H1 (cell line): ENCODE data around the gene BCAP31. TPM values are rescaled to one million over a fixed set of nuclear protein-coding genes. Genes with fewer than 3 reads are reported as not detected.

Experiments
- CTCF ChIA-PET: fragments of 300-600 bp; sonication (Branson Sonifier 250); formaldehyde crosslinking; loops from one replicate; lab custom pipeline; 2021; ENCODE audit not compliant: partially characterized antibody; lab: Charles Lee
- POLR2A ChIA-PET: fragments of 300-600 bp; sonication (Branson Sonifier 250); formaldehyde crosslinking; loops from one replicate; lab custom pipeline; 2021; ENCODE audit warnings: inconsistent platforms; ENCODE audit not compliant: partially characterized antibody; lab: Charles Lee
- DNase-seq, 2 experiments: peaks; one replicate each; pipeline versions ENCODE4 v3.0.0 to v3.0.0-alpha.2; 2010 to 2022; ENCODE audit warnings: low spot score in 2 of 2, low read depth in 1 of 2, mixed read lengths in 1 of 2
- FAIRE-seq: peaks from 2 replicates; lab custom pipeline; 2011; peaks lifted over from hg19 to GRCh38; lab: Jason Lieb, UNC
- H2AFZ ChIP-seq: 2 replicates; pipeline ENCODE4 v1.8.1; 2012; ENCODE audit warnings: low read length, inconsistent platforms
- H2AK5ac ChIP-seq: 2 replicates; pipeline ENCODE4 v1.6.1; 2013; ENCODE audit warnings: low read depth, low read length
- H2BK120ac ChIP-seq: replicated peaks from 2 replicates; pipeline ENCODE3; 2013; ENCODE audit warnings: low read depth, low read length, inconsistent platforms
- H2BK12ac ChIP-seq: 2 replicates; pipeline ENCODE4 v1.6.1; 2013; ENCODE audit warnings: low read depth, low read length
- H2BK15ac ChIP-seq: 2 replicates; pipeline ENCODE4 v1.6.1; 2013; ENCODE audit warnings: low read length
- H2BK20ac ChIP-seq: 2 replicates; pipeline ENCODE4 v1.6.1; 2013; ENCODE audit warnings: low read length
- H2BK5ac ChIP-seq: 2 replicates; pipeline ENCODE4 v1.6.1; 2013; ENCODE audit warnings: low read depth, low read length
- H3K14ac ChIP-seq: 2 replicates; pipeline ENCODE4 v1.6.1; 2013; ENCODE audit warnings: inconsistent platforms; ENCODE audit not compliant: insufficient read length
- H3K18ac ChIP-seq: 2 replicates; pipeline ENCODE4 v1.6.1; 2013; ENCODE audit warnings: low read length; ENCODE audit errors: extremely low read depth
- H3K23ac ChIP-seq: 2 replicates; pipeline ENCODE4 v1.6.1; 2013; ENCODE audit warnings: inconsistent platforms; ENCODE audit not compliant: insufficient read length
- H3K23me2 ChIP-seq: 2 replicates; pipeline ENCODE4 v1.6.1; 2013; ENCODE audit warnings: low read depth, low read length
- H3K27ac ChIP-seq: 2 replicates; pipeline ENCODE4 v1.6.1; 2011; ENCODE audit warnings: low read depth, low read length, inconsistent platforms
- H3K27me3 ChIP-seq, 4 experiments: replicated peaks in 1 of 4; 1 replicate in 1 of 4; 2 replicates in 3 of 4; pipeline versions ENCODE4 v1.6.1 to v1.8.1; 2011 to 2013; ENCODE audit warnings: low read length in 3 of 4, mild to moderate bottlenecking in 3 of 4, inconsistent platforms in 2 of 4, mixed read lengths in 2 of 4, moderate library complexity in 1 of 4; ENCODE audit not compliant: control insufficient read depth in 3 of 4, insufficient read depth in 3 of 4; ENCODE audit errors: extremely low read depth in 1 of 4
- H3K36me3 ChIP-seq, 4 experiments: 2 replicates each; pipeline versions ENCODE4 v1.6.1 to v1.8.1; 2011 to 2013; ENCODE audit warnings: mild to moderate bottlenecking in 4 of 4, low read length in 3 of 4, moderate library complexity in 2 of 4, control low read depth in 1 of 4, inconsistent platforms in 1 of 4; ENCODE audit not compliant: insufficient read depth in 4 of 4, control insufficient read depth in 2 of 4
- H3K4ac ChIP-seq: replicated peaks from 2 replicates; pipeline ENCODE3; 2013; ENCODE audit warnings: low read length, low read depth, mixed read lengths, inconsistent platforms; ENCODE audit not compliant: insufficient read length
- H3K4me1 ChIP-seq, 4 experiments: replicated peaks in 1 of 4; 1 replicate in 1 of 4; 2 replicates in 3 of 4; pipeline versions ENCODE4 v1.6.1 to v1.8.1; 2011 to 2013; ENCODE audit warnings: low read length in 3 of 4, inconsistent platforms in 2 of 4, mixed read lengths in 1 of 4; ENCODE audit not compliant: insufficient read depth in 4 of 4, control insufficient read depth in 3 of 4
- H3K4me2 ChIP-seq, 2 experiments: 2 replicates each; pipeline versions ENCODE4 v1.6.1 to v1.8.1; 2011 to 2013; ENCODE audit warnings: low read depth in 2 of 2, low read length in 2 of 2, control low read depth in 1 of 2, inconsistent platforms in 1 of 2, mild to moderate bottlenecking in 1 of 2; ENCODE audit not compliant: insufficient read depth in 1 of 2
- H3K4me3 ChIP-seq, 4 experiments: fragments of 200-600, 300-600 bp in 1 of 4; sonication (generic), shearing (Covaris generic), sonication (Bioruptor Twin) in 1 of 4; 2 replicates each; pipeline versions ENCODE4 v1.5.1 to v1.8.1; 2011 to 2016; ENCODE audit warnings: low read length in 4 of 4, low read depth in 3 of 4, control low read depth in 2 of 4, inconsistent platforms in 2 of 4, mild to moderate bottlenecking in 2 of 4, mixed read lengths in 1 of 4, moderate library complexity in 1 of 4; ENCODE audit not compliant: insufficient read depth in 2 of 4; ENCODE audit errors: extremely low read depth in 1 of 4
- H3K56ac ChIP-seq: replicated peaks from 2 replicates; pipeline ENCODE3; 2013; ENCODE audit warnings: low read depth, mild to moderate bottlenecking, mixed read lengths, low read length, inconsistent platforms; ENCODE audit not compliant: insufficient read length
- H3K79me1 ChIP-seq: 2 replicates; pipeline ENCODE4 v1.6.1; 2013; ENCODE audit warnings: low read depth, low read length, control low read depth
- H3K79me2 ChIP-seq, 2 experiments: 2 replicates each; pipeline versions ENCODE4 v1.6.1 to v1.8.1; 2012 to 2013; ENCODE audit warnings: low read length in 2 of 2, mild to moderate bottlenecking in 2 of 2, inconsistent platforms in 1 of 2; ENCODE audit not compliant: insufficient read depth in 2 of 2, control insufficient read depth in 1 of 2
- H3K9ac ChIP-seq, 4 experiments: replicated peaks in 1 of 4; 1 replicate in 1 of 4; 2 replicates in 3 of 4; pipeline versions ENCODE4 v1.6.1 to v1.8.1; 2011 to 2013; ENCODE audit warnings: low read depth in 3 of 4, low read length in 3 of 4, control low read depth in 2 of 4, mild to moderate bottlenecking in 2 of 4, moderate library complexity in 2 of 4, inconsistent platforms in 1 of 4; ENCODE audit errors: extremely low read depth in 1 of 4
- H3K9me3 ChIP-seq, 2 experiments: 2 replicates each; pipeline versions ENCODE4 v1.6.1 to v1.8.1; 2012 to 2013; ENCODE audit warnings: mild to moderate bottlenecking in 2 of 2, moderate library complexity in 2 of 2, control low read depth in 1 of 2, inconsistent platforms in 1 of 2, low read depth in 1 of 2, low read length in 1 of 2, mixed read lengths in 1 of 2; ENCODE audit not compliant: insufficient read depth in 2 of 2
- H4K20me1 ChIP-seq, 2 experiments: replicated peaks in 1 of 2; 2 replicates each; pipeline versions ENCODE3 to v1.8.1; 2011 to 2013; ENCODE audit warnings: inconsistent platforms in 2 of 2, low read length in 2 of 2, mild to moderate bottlenecking in 1 of 2; ENCODE audit not compliant: insufficient read depth in 2 of 2, control insufficient read depth in 1 of 2
- H4K5ac ChIP-seq: 2 replicates; pipeline ENCODE4 v1.6.1; 2013; ENCODE audit warnings: low read length, low read depth, mixed read lengths, inconsistent platforms; ENCODE audit not compliant: insufficient read length
- H4K8ac ChIP-seq: 2 replicates; pipeline ENCODE4 v1.8.0; 2013; ENCODE audit warnings: mild to moderate bottlenecking, moderate library complexity, low read length, inconsistent platforms; ENCODE audit not compliant: insufficient read depth; ENCODE audit errors: extremely low read depth
- H4K91ac ChIP-seq: replicated peaks from 2 replicates; pipeline ENCODE3; 2013; ENCODE audit warnings: low read length, mixed read lengths, inconsistent platforms; ENCODE audit not compliant: insufficient read length
- BRCA1 ChIP-seq: IDR thresholded peaks from 2 replicates; pipeline ENCODE4 v1.6.1; 2012; ENCODE audit warnings: low read depth, low read length, improper control_type of control experiment
- CBX8 ChIP-seq: fragments of 300-800, 300-1000 bp; sonication (generic); IDR thresholded peaks from 2 replicates; pipeline ENCODE4 v1.7.1; 2016; ENCODE audit warnings: low read depth, low read length, borderline replicate concordance
- EP300 ChIP-seq, 2 experiments: IDR thresholded peaks; 1 replicate in 1 of 2; 2 replicates in 1 of 2; pipeline ENCODE4 v1.6.1; 2011 to 2012; ENCODE audit warnings: low read depth in 2 of 2, low read length in 2 of 2, mild to moderate bottlenecking in 2 of 2, borderline replicate concordance in 1 of 2, inconsistent platforms in 1 of 2, moderate library complexity in 1 of 2
- POU5F1 ChIP-seq: IDR thresholded peaks from 2 replicates; pipeline ENCODE4 v1.6.1; 2011; ENCODE audit warnings: low read depth, mild to moderate bottlenecking, low read length, moderate library complexity
- SIN3A ChIP-seq, 2 experiments: IDR thresholded peaks in 1 of 2; conservative IDR thresholded peaks in 1 of 2; 2 replicates each; pipeline ENCODE4 v1.6.1; 2011 to 2012; ENCODE audit warnings: low read length in 2 of 2, improper control_type of control experiment in 1 of 2, low read depth in 1 of 2, mild to moderate bottlenecking in 1 of 2
- WGBS, 2 experiments: shearing (Covaris generic) in 1 of 2; methylation state at CpG; one replicate each; pipeline versions ENCODE4 v1.1.6 to v1.1.7; 2013 to 2015; ENCODE audit warnings: low lambda C conversion rate in 2 of 2, mixed read lengths in 2 of 2, inconsistent platforms in 1 of 2, low coverage in 1 of 2, missing lambda C conversion rate in 1 of 2; ENCODE audit not compliant: insufficient replicate concordance in 2 of 2, insufficient coverage in 1 of 2, insufficient read length in 1 of 2; ENCODE audit errors: extremely low coverage in 1 of 2, missing lambda C conversion rate in 1 of 2; 5-methylcytosine and 5-hydroxymethylcytosine counted together
- polyA plus RNA-seq, 7 experiments: library from polyadenylated mRNA; depleted of rRNA in 3 of 7; stranded (reverse) in 5 of 7; unstranded in 2 of 7; fragments of >200 nt in 5 of 7; fragments of 200-250 nt in 2 of 7; gene quantifications; 1 replicate in 5 of 7; 2 replicates in 1 of 7; 4 replicates in 1 of 7; pipeline versions ENCODE4 v1.2.1 to v1.2.3, GENCODE V29; 2011 to 2013; ENCODE audit warnings: missing spikeins in 2 of 7, mixed read lengths in 2 of 7
- total RNA-seq: library from RNA; stranded (reverse); fragmentation: NEBNext Ultra II Directional; extraction: Animal tissue kit (Norgen Biotek cat#: 25700); gene quantifications from 2 replicates; pipeline ENCODE4 v1.2.1, GENCODE V29; 2021

Gene BCAP31
- total and polyA plus RNA-seq, 2 of the 8 experiments (the other 6 are each of a cell fraction or from before 2014, with no cell fraction given), result 136 to 159 TPM

GRCh38 chrX:153696100-153696499 lies 28.1 kb downstream of the BCAP31 start:
- ChIA-PET POLR2A (interaction anchor here (0.8 to 1.9 kb wide), 5 partner anchors 8 to 127 kb away, joined by 3 to 6 read pairs (median 3); no protein-coding TSS in a partner anchor), CTCF (interaction anchor here (1.1 to 2.3 kb wide), 3 partner anchors 9 to 11 kb away, joined by 3 to 10 read pairs (median 3); partner anchors contain the start of gene SLC6A8)
- H3K27ac ChIP-seq, result no peak overlapping the region
- no peak overlapping the region for H3K56ac ChIP-seq
- H3K36me3 ChIP-seq, result peaks cover 0 to 35% (median 12%) of the 10 kb centered on the region in 4 experiments; a peak in 6 of 8 replicates
- H3K4me1 ChIP-seq, result no peaks in the 10 kb centered on the region; a peak in 1 of 7 replicates
- no peak overlapping the region for H3K23ac ChIP-seq
- H4K91ac ChIP-seq, result no peak overlapping the region
- no peak overlapping the region for H3K4ac ChIP-seq
- no peak overlapping the region for H3K18ac ChIP-seq
- no peak overlapping the region for H3K4me2 ChIP-seq
- 82% methylated on average over 7 of the region's 15 CpGs; no CpG with 5 or more reads in 1 of the 2 experiments for WGBS, 2 experiments
- DNase-seq, result no peak
- H4K5ac ChIP-seq, result no peak overlapping the region
- no peaks in the 10 kb centered on the region for H3K9me3 ChIP-seq
- no peak overlapping the region for H2BK120ac ChIP-seq
- H3K14ac ChIP-seq, result no peak overlapping the region
- H2BK5ac ChIP-seq, result no peak overlapping the region
- no peaks in the 10 kb centered on the region for H3K79me1 ChIP-seq
- H3K79me2 ChIP-seq, result no peaks in the 10 kb centered on the region
- no peak overlapping the region for H2BK20ac ChIP-seq
- no peak overlapping the region for H3K4me3 ChIP-seq
- no peak overlapping the region for H3K9ac ChIP-seq
- no peak overlapping the region for H4K8ac ChIP-seq
- H2BK12ac ChIP-seq, result no peak overlapping the region
- no peak overlapping the region for H2AFZ ChIP-seq
- no peak overlapping the region for H2AK5ac ChIP-seq
- H2BK15ac ChIP-seq, result no peak overlapping the region
- H3K23me2 ChIP-seq, result no peaks in the 10 kb centered on the region
- FAIRE-seq, result no peak
- H3K27me3 ChIP-seq, result no peaks in the 10 kb centered on the region
- peaks cover 0 to 2% of the 10 kb centered on the region in 2 experiments for H4K20me1 ChIP-seq
- TF ChIP-seq CBX8 (no peak), POU5F1 (no peak), SIN3A (conservative IDR thresholded peaks at IDR 0.05 in 1 of 2, IDR thresholded peaks at IDR 0.05 in 1 of 2; ENCODE audit: low read depth in 1 of 2, low read length in 2 of 2) (no peak), EP300 (IDR thresholded peaks at IDR 0.05; ENCODE audit: borderline replicate concordance in 1 of 2, low read depth in 2 of 2, low read length in 2 of 2) (no peak), BRCA1 (no peak)
